ENCODE measurements around the gene SMIM20.

SMIM20 gene

DNA sequence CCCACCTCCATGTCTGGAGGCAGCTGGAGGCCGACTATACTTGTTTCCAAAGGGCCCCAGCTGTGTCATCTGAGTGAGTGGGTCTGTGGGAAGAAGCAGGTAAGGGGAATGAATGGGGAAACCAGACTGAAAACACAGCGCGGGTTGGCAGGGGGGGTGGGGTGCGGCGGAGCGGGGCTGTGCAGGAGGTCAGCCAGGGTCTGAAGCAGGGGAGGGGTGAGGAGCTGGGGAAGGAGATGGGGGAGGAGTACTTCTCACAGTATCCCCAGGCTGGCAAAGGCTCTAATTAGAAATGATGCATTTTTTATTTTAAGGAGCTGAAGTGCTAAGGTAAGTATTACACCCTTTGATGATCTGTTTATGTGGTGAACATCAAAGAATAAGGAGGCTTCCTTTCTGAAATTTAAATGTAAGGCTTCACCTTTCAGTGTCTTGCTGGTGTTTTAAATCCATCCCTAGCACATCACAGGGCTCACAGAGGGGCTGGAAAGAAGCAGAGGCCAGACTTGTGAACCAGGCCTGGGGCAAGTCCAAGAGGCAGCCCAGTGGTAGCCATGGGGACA lies 37.5 kb downstream of the SMIM20 start:
- Histone ChIP-seq H3K4me2 (ENCODE audit: low read length) (no peak overlapping the region), H3K79me2 (ENCODE audit: control insufficient read depth, insufficient read depth, low read length, poor library complexity) (no peaks in the 10 kb centered on the region), H2BK12ac (ENCODE audit: low read length) (no peak overlapping the region), H3K36me3 (ENCODE audit: control insufficient read depth in 1 of 2, insufficient read depth in 2 of 2, low read length in 2 of 2) (no peaks in the 10 kb centered on the region), H3K9me3 (ENCODE audit: insufficient read depth, low read depth, low read length) (no peaks in the 10 kb centered on the region), H3K27me3 (ENCODE audit: insufficient read depth, low read length) (no peaks in the 10 kb centered on the region), H3K23ac (ENCODE audit: low read length) (no peak overlapping the region), H2AK5ac (ENCODE audit: low read length) (no peak overlapping the region), H3K79me1 (ENCODE audit: low read length) (no peaks in the 10 kb centered on the region), H2BK5ac (ENCODE audit: low read depth, low read length, poor library complexity) (no peak overlapping the region), H3K18ac (ENCODE audit: low read length) (no peak overlapping the region), H3K27ac (ENCODE audit: low read depth, low read length) (no peak overlapping the region), H3K14ac (ENCODE audit: low read length) (no peak overlapping the region), H2AFZ (ENCODE audit: insufficient read depth, low read length, poor library complexity) (no peak overlapping the region), H4K91ac (ENCODE audit: low read depth, low read length) (no peak overlapping the region), H4K12ac (ENCODE audit: low read depth, low read length) (no peak overlapping the region), H3K4ac (ENCODE audit: low read depth, low read length) (no peak overlapping the region), H3K4me3 (ENCODE audit: low read depth, low read length) (no peak overlapping the region), H3K9ac (ENCODE audit: low read length) (no peak overlapping the region), H3K4me1 (ENCODE audit: control insufficient read depth in 1 of 2, insufficient read depth in 2 of 2, low read length in 2 of 2) (no peaks in the 10 kb centered on the region), H2BK120ac (ENCODE audit: insufficient read depth, low read length, poor library complexity) (no peak overlapping the region), H4K8ac (ENCODE audit: low read depth, low read length) (no peak overlapping the region)
- DNase-seq: no peak
- no CpG with 5 or more reads among the region's 6 CpGs for WGBS (ENCODE audit: extremely low coverage, insufficient coverage, insufficient read length)

- H4K8ac ChIP-seq (ENCODE audit: low read depth, low read length): no peak overlapping the region
- H2BK12ac ChIP-seq (ENCODE audit: low read length): no peak overlapping the region
- no peaks in the 10 kb centered on the region for H3K27me3 ChIP-seq (ENCODE audit: insufficient read depth, low read length)
- no peak overlapping the region for H3K14ac ChIP-seq (ENCODE audit: low read length)
- no peak overlapping the region for H2BK5ac ChIP-seq (ENCODE audit: low read depth, low read length, poor library complexity)
- WGBS (ENCODE audit: extremely low coverage, insufficient coverage, insufficient read length): no CpG with 5 or more reads among the region's 5 CpGs
- H2BK120ac ChIP-seq (ENCODE audit: insufficient read depth, low read length, poor library complexity): no peak overlapping the region
- no peak overlapping the region for H2AK5ac ChIP-seq (ENCODE audit: low read length)
- no peaks in the 10 kb centered on the region for H3K36me3 ChIP-seq (ENCODE audit: control insufficient read depth in 1 of 2, insufficient read depth in 2 of 2, low read length in 2 of 2)
- H3K27ac ChIP-seq (ENCODE audit: low read depth, low read length): no peak overlapping the region
- no peak overlapping the region for H3K9ac ChIP-seq (ENCODE audit: low read length)
- no peak overlapping the region for H3K4ac ChIP-seq (ENCODE audit: low read depth, low read length)
- DNase-seq: no peak
- H4K12ac ChIP-seq (ENCODE audit: low read depth, low read length): no peak overlapping the region
- no peak overlapping the region for H2AFZ ChIP-seq (ENCODE audit: insufficient read depth, low read length, poor library complexity)
- no peaks in the 10 kb centered on the region for H3K79me1 ChIP-seq (ENCODE audit: low read length)
- H3K23ac ChIP-seq (ENCODE audit: low read length): no peak overlapping the region
- H3K4me2 ChIP-seq (ENCODE audit: low read length): no peak overlapping the region
- H3K4me1 ChIP-seq (ENCODE audit: control insufficient read depth in 1 of 2, insufficient read depth in 2 of 2, low read length in 2 of 2): no peaks in the 10 kb centered on the region
- no peaks in the 10 kb centered on the region for H3K9me3 ChIP-seq (ENCODE audit: insufficient read depth, low read depth, low read length)
- H4K91ac ChIP-seq (ENCODE audit: low read depth, low read length): no peak overlapping the region
- no peak overlapping the region for H3K18ac ChIP-seq (ENCODE audit: low read length)
- no peaks in the 10 kb centered on the region for H3K79me2 ChIP-seq (ENCODE audit: control insufficient read depth, insufficient read depth, low read length, poor library complexity)
- H3K4me3 ChIP-seq (ENCODE audit: low read depth, low read length): no peak overlapping the region
Measured at GRCh38 chr4:25953740-25954139, 39.7 kb downstream of the SMIM20 start.

GRCh38 chr4:25954293-25954904 lies 40.4 kb downstream of the SMIM20 start:
- Histone ChIP-seq H3K27ac (ENCODE audit: low read depth, low read length) (no peak overlapping the region), H3K23ac (ENCODE audit: low read length) (no peak overlapping the region), H3K36me3 (ENCODE audit: control insufficient read depth in 1 of 2, insufficient read depth in 2 of 2, low read length in 2 of 2) (no peaks in the 10 kb centered on the region), H2AK5ac (ENCODE audit: low read length) (no peak overlapping the region), H4K8ac (ENCODE audit: low read depth, low read length) (no peak overlapping the region), H3K27me3 (ENCODE audit: insufficient read depth, low read length) (no peaks in the 10 kb centered on the region), H3K9me3 (ENCODE audit: insufficient read depth, low read depth, low read length) (no peaks in the 10 kb centered on the region), H2BK12ac (ENCODE audit: low read length) (no peak overlapping the region), H3K4me1 (ENCODE audit: control insufficient read depth in 1 of 2, insufficient read depth in 2 of 2, low read length in 2 of 2) (no peaks in the 10 kb centered on the region), H3K4me3 (ENCODE audit: low read depth, low read length) (no peak overlapping the region), H3K4ac (ENCODE audit: low read depth, low read length) (no peak overlapping the region), H4K12ac (ENCODE audit: low read depth, low read length) (no peak overlapping the region), H3K9ac (ENCODE audit: low read length) (no peak overlapping the region), H3K4me2 (ENCODE audit: low read length) (no peak overlapping the region), H3K79me1 (ENCODE audit: low read length) (no peaks in the 10 kb centered on the region), H2BK5ac (ENCODE audit: low read depth, low read length, poor library complexity) (no peak overlapping the region), H3K14ac (ENCODE audit: low read length) (no peak overlapping the region), H2AFZ (ENCODE audit: insufficient read depth, low read length, poor library complexity) (no peak overlapping the region), H2BK120ac (ENCODE audit: insufficient read depth, low read length, poor library complexity) (no peak overlapping the region), H3K18ac (ENCODE audit: low read length) (no peak overlapping the region), H3K79me2 (ENCODE audit: control insufficient read depth, insufficient read depth, low read length, poor library complexity) (no peaks in the 10 kb centered on the region), H4K91ac (ENCODE audit: low read depth, low read length) (no peak overlapping the region)
- DNase-seq: no peak
- WGBS (ENCODE audit: extremely low coverage, insufficient coverage, insufficient read length): no CpG with 5 or more reads among the region's 14 CpGs

DNA sequence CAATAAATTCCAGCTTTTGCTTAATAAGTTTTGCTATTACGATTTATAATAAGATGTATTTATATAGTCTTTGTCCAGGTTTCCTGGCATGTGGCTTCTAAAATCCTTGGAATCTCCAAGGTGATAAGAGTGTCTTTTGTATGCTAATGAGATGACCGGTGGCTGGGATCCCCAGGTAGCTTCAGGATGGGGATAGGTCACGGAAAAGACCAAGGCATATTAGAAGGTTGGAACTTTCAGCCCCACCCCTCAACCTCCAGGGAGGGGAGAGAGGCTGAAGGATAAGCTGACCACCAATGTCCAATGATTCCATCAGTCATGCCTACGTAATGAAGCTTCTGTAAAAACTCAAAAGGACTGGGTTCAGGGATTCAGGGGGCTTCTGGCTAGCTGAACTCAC lies 41.7 kb downstream of the SMIM20 start:
- Histone ChIP-seq H4K12ac (ENCODE audit: low read depth, low read length) (no peak overlapping the region), H3K79me2 (ENCODE audit: control insufficient read depth, insufficient read depth, low read length, poor library complexity) (no peaks in the 10 kb centered on the region), H2AK5ac (ENCODE audit: low read length) (no peak overlapping the region), H2BK12ac (ENCODE audit: low read length) (no peak overlapping the region), H3K36me3 (ENCODE audit: control insufficient read depth in 1 of 2, insufficient read depth in 2 of 2, low read length in 2 of 2) (no peaks in the 10 kb centered on the region), H3K4ac (ENCODE audit: low read depth, low read length) (no peak overlapping the region), H3K9ac (ENCODE audit: low read length) (no peak overlapping the region), H3K27me3 (ENCODE audit: insufficient read depth, low read length) (no peaks in the 10 kb centered on the region), H2BK5ac (ENCODE audit: low read depth, low read length, poor library complexity) (no peak overlapping the region), H3K4me2 (ENCODE audit: low read length) (no peak overlapping the region), H3K14ac (ENCODE audit: low read length) (no peak overlapping the region), H4K8ac (ENCODE audit: low read depth, low read length) (no peak overlapping the region), H3K4me3 (ENCODE audit: low read depth, low read length) (no peak overlapping the region), H3K23ac (ENCODE audit: low read length) (no peak overlapping the region), H2BK120ac (ENCODE audit: insufficient read depth, low read length, poor library complexity) (no peak overlapping the region), H3K27ac (ENCODE audit: low read depth, low read length) (no peak overlapping the region), H3K18ac (ENCODE audit: low read length) (no peak overlapping the region), H4K91ac (ENCODE audit: low read depth, low read length) (no peak overlapping the region), H3K4me1 (ENCODE audit: control insufficient read depth in 1 of 2, insufficient read depth in 2 of 2, low read length in 2 of 2) (no peaks in the 10 kb centered on the region), H2AFZ (ENCODE audit: insufficient read depth, low read length, poor library complexity) (no peak overlapping the region), H3K9me3 (ENCODE audit: insufficient read depth, low read depth, low read length) (no peaks in the 10 kb centered on the region), H3K79me1 (ENCODE audit: low read length) (no peaks in the 10 kb centered on the region)
- WGBS (ENCODE audit: extremely low coverage, insufficient coverage, insufficient read length): no CpG with 5 or more reads among the region's 4 CpGs
- DNase-seq: no peak
